ENCODE measurements around the gene SFRP2. TPM values are rescaled to one million over a fixed set of nuclear protein-coding genes. Genes with fewer than 3 reads are reported as not detected.

Gene SFRP2
- polyA plus RNA-seq, 1 donor: 14.9 TPM

Other genes starting within 250 kb of the SFRP2 start
- gene TLR2, start 104.8 kb downstream of the SFRP2 start, polyA plus RNA-seq (ENCODE audit: insufficient read length): 9.8 TPM
- 7.3 TPM for gene RNF175, start 29.1 kb downstream of the SFRP2 start, polyA plus RNA-seq (ENCODE audit: insufficient read length)

All from left kidney (tissue), 1 donor.